HG03039 (cell line): ENCODE measurements around the gene FKBP6.
"Not testable (repeated sequence)": the region's sequence is repeated elsewhere in the genome, so short reads cannot be mapped to it uniquely, and the experiment has no call there.

ENCODE experiments used
- ATAC-seq: cut with Tn5 transposase; IDR thresholded peaks from one replicate; pipeline ENCODE4 v1.9.1; 2021; ENCODE audit warnings: mild to moderate bottlenecking, moderate library complexity; ENCODE audit not compliant: unreplicated experiment

FKBP6 gene

GRCh38 chr7:73387908-73388414 is 60.0 kb downstream of the FKBP6 start:
- ATAC-seq: no peak

GRCh38 chr7:73391396-73391795 is 63.4 kb downstream of the FKBP6 start:
- no peak for ATAC-seq

- ATAC-seq: no peak
Measured at GRCh38 chr7:73394422-73394821, 66.5 kb downstream of the FKBP6 start.

DNA sequence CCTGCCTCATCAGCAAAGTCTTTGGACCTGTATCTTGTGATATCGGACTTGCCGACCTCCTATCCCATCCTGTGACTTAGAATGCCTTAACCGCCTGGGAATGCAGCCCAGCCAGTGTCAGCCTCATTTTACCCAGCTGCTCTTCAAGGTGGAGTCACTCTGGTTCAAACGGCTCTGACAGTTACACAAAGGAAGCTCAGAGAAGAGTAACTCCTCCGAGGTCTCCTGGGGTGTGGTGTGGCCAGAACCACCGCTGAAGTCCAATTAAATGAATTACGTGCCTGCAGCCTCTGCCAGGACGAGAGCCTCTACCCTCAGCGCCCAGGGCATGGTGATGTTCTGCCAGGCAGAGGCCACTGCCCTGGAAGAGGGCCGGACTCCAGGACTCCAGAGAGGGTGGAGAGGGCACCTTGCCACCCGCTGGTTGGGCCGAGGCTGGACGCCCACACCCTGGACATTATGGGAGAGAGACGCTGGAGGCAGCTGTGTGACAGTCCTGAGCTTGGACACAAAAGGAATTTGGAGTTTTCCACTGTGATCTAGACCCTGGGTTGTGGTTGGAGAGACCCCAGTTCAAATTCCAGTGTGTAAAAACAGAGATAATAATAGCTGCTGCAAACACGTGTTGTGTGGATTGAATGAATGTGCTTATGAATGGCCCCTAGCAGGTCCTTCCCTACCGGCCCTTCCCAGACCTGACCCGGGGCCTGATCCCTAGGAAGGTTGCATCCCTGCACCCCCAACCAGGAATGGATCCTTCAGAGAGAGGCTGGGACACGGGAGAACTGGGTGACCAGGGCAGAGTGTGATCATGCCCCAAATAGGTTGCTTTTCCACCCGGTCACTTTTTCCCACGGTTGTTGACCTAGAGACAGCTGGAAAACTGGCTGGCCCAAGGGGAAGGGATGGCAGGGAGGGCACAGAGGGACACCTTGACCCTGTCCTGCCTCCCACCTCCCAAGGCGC is 67.9 kb downstream of the FKBP6 start:
- ATAC-seq: no peak

- ATAC-seq: no peak
Measured at GRCh38 chr7:73397521-73398281, 69.7 kb downstream of the FKBP6 start.

GRCh38 chr7:73399185-73400050 is 71.5 kb downstream of the FKBP6 start:
- not testable (repeated sequence) for ATAC-seq

DNA sequence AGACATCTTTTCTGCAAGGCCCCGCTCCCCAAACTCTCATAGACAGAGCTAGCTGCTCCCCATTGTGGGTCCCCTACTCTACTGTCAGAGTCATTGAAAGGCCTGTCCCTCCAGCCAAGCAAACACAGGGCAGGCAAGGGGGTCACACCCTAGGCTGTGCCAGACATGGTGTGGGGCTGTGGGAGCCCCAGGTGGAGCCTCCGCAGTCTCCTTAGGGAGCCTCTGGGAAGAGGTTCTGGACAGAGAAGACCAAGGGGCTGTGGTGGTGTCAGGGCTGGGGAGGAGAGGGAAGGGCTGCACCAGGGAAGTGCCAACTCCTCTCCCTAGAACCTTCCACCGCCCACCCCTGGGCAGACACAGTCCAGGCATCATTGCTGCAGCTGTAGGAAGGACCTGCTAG is 76.9 kb downstream of the FKBP6 start:
- ATAC-seq: not testable (repeated sequence)
